Esophagus (tissue), 2 donors: ENCODE results near the gene MTFMT. TPM values are rescaled to one million over a fixed set of nuclear protein-coding genes. Genes with fewer than 3 reads are reported as not detected.
A peak's percentile ranks its signal among the peaks of the same experiment; 100 is the strongest.

Experiments used
- H3K27ac ChIP-seq, 2 donors: one replicate each; pipeline ENCODE4 v1.5.1; 2013; ENCODE audit warnings: low read depth in 2 of 2, mild to moderate bottlenecking in 2 of 2, inconsistent platforms in 1 of 2, low read length in 1 of 2, moderate library complexity in 1 of 2
- H3K27me3 ChIP-seq, 2 donors: one replicate each; pipeline ENCODE4 v1.6.1; 2013; ENCODE audit warnings: low read length in 2 of 2, control low read depth in 1 of 2, mild to moderate bottlenecking in 1 of 2; ENCODE audit not compliant: insufficient read depth in 2 of 2, control insufficient read depth in 1 of 2
- H3K36me3 ChIP-seq, 2 donors: one replicate each; pipeline ENCODE4 v1.6.1; 2013; ENCODE audit warnings: low read length in 1 of 2; ENCODE audit not compliant: control insufficient read depth in 2 of 2, insufficient read depth in 2 of 2
- H3K4me1 ChIP-seq, 2 donors: one replicate each; pipeline ENCODE4 v1.6.1; 2013; ENCODE audit warnings: low read length in 1 of 2; ENCODE audit not compliant: control insufficient read depth in 2 of 2, insufficient read depth in 2 of 2
- H3K4me3 ChIP-seq, 2 donors: one replicate each; pipeline ENCODE4 v1.5.1; 2013; ENCODE audit warnings: low read length in 2 of 2, mild to moderate bottlenecking in 2 of 2, low read depth in 1 of 2, moderate library complexity in 1 of 2
- H3K9me3 ChIP-seq, 2 donors: one replicate each; pipeline ENCODE4 v1.6.1; 2013; ENCODE audit warnings: mild to moderate bottlenecking in 2 of 2, low read depth in 1 of 2, low read length in 1 of 2, moderate library complexity in 1 of 2; ENCODE audit not compliant: control insufficient read depth in 2 of 2, insufficient read depth in 1 of 2
- WGBS, 2 donors: extraction: QIAGEN DNeasy Blood & Tissue Kit; methylation state at CpG; one replicate each; pipeline ENCODE4 v1.1.7; 2013; 5-methylcytosine and 5-hydroxymethylcytosine counted together
- polyA plus RNA-seq, 2 donors: library from polyadenylated mRNA; stranded (reverse); fragments of 200-250 nt; gene quantifications; one replicate each; pipeline ENCODE4 v1.2.3, GENCODE V29; 2013
- donor health status: healthy with polysubstance abuse.
- donor health status: Bipolar disorder and iron deficiency.

MTFMT gene
- polyA plus RNA-seq, 2 donors = 3.1 to 6.9 TPM

- no peaks in the 10 kb centered on the region for H3K27me3 ChIP-seq
- H3K4me3 ChIP-seq = no peak overlapping the region
- no peak overlapping the region for H3K27ac ChIP-seq
- 83 to 93% methylated on average over 4 of the region's 4 CpGs for WGBS, 2 donors
- H3K4me1 ChIP-seq = no peaks in the 10 kb centered on the region
- no peaks in the 10 kb centered on the region for H3K9me3 ChIP-seq
- no peaks in the 10 kb centered on the region for H3K36me3 ChIP-seq
These were observed 31.6 kb downstream of the MTFMT start for GRCh38 chr15:64997745-64998375.

- no peaks in the 10 kb centered on the region for H3K27me3 ChIP-seq
These were observed 32.4 kb downstream of the MTFMT start for GRCh38 chr15:64997066-64997465.

DNA sequence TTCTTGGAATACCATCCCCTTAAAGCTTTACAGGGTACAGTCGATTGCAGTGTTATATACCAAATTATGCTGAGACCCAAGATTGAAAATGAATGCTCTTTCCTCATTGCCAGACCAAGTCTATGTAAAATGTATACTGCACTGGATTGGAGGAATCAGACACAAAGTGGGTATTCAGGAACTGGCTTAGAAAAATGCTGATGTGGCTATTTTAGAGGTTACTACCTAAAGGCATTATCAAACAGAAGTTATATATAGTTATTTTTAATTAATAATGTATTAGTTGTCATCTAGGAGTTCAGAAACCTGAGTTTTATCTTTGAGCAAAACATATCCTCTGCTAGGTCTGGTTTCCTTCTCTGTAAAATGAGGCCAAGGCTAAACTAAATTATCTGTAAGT is 36.1 kb downstream of the MTFMT start:
- H3K27ac ChIP-seq = no peak overlapping the region
- no peaks in the 10 kb centered on the region for H3K9me3 ChIP-seq
- H3K4me3 ChIP-seq = no peak overlapping the region
- no peaks in the 10 kb centered on the region for H3K4me1 ChIP-seq
- WGBS, 2 donors = 63 to 64% methylated on average over 1 of the region's 1 CpG
- H3K36me3 ChIP-seq = no peaks in the 10 kb centered on the region
- H3K27me3 ChIP-seq = no peaks in the 10 kb centered on the region

More at GRCh38 chr15:64997066-64997465, 32.4 kb downstream of the MTFMT start:
- H3K36me3 ChIP-seq = no peaks in the 10 kb centered on the region
- H3K9me3 ChIP-seq = no peaks in the 10 kb centered on the region
- H3K27ac ChIP-seq = no peak overlapping the region
- no peaks in the 10 kb centered on the region for H3K4me1 ChIP-seq
- WGBS, 2 donors = 74 to 77% methylated on average over 5 of the region's 5 CpGs
- H3K4me3 ChIP-seq = no peak overlapping the region

DNA sequence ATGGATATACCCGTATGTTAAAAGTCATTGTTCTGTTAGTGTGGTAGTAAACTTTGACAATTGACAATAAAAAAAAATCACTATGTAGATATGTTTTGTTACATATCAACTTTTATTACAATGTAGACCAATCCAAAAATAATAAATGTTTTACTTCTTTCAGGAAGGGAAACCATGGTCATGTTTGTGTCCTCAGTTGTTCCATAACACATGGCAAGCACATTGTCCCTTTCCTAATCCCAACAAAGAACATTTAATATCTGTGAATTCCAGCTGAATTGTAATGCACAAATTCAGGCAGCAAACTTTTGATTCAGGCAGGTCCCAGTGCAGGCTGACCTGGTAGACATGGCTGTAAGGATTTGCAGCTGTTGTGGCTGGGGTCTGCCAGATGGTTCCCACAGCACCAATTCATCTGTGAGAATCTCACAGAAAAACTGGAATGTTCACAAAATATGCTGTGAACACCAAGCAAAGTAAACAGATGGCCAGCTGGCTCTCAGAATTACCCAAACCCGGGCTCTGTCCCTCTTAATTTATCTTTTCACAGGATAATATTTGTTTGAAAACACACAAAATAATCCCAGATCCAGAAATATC is 37.8 kb downstream of the MTFMT start:
- H3K36me3 ChIP-seq = no peaks in the 10 kb centered on the region
- H3K4me3 ChIP-seq = no peak overlapping the region
- no peaks in the 10 kb centered on the region for H3K9me3 ChIP-seq
- no peaks in the 10 kb centered on the region for H3K4me1 ChIP-seq
- no peak overlapping the region for H3K27ac ChIP-seq
- no peaks in the 10 kb centered on the region for H3K27me3 ChIP-seq
- 60 to 63% methylated on average over 2 of the region's 2 CpGs for WGBS, 2 donors

DNA sequence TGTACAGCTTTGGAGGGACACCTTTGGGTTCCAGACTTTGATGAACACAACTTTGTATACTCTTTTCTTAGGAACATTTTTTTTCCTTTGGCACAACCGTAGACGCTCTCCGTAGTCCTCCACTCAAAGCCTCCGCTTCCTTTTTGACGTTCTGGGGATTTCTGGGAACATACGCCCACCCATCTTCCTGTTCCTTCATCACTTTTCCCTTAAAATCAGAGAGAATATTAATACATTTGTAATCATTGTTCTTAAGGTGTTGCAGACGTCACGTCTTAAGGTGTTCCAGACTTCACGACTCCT is 39.3 kb downstream of the MTFMT start:
- no peaks in the 10 kb centered on the region for H3K9me3 ChIP-seq
- H3K27ac ChIP-seq = peak overlapping the region; percentile 48 to 89
- 3% methylated on average over 9 of the region's 9 CpGs for WGBS, 2 donors
- H3K4me1 ChIP-seq = no peaks in the 10 kb centered on the region
- no peaks in the 10 kb centered on the region for H3K27me3 ChIP-seq
- no peaks in the 10 kb centered on the region for H3K36me3 ChIP-seq
- H3K4me3 ChIP-seq = peak overlapping the region; percentile 86 to 98

DNA sequence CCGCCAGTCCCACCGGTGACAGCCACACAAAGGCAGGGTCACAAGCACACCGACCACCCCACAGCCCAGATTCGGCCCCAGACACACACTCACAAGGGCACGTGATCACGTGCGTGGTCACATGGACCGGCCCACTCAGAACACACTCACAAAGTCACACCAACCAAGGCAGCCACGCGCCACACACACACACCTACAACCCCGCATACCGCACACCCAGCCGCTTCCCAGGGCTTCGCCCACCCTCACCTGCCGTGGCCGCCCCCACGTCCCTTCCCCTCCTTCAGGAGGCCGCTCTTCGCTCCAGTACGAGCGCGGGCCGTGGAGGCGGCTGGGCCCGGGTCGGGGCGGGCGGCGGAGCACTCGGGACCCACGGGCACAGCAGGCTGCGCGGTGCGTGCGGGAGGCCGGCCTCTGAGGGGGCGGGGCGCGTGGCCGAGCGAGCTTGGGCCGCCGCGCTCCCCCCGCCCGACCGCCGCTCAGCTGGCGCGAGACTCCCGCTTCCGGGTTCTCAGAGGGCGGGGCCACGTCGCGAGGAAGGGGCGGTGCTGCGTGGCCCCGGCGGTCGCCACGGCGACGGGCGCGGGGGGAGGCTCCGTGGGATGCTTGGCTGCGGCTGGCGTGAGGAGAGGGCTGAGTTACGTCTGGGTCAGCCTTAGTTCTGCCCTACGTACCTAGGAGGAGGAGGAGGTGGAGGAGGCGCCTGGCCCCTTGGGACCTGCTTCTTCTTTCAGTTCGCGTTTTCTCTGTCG is 39.8 kb downstream of the MTFMT start, which contains the start of gene SPG21:
Gene SPG21, minus strand, starts transcription at position 499 of the 752 bp plus-strand sequence. CDS start 6,345 bp downstream, outside the sequence.
- Histone ChIP-seq H3K27ac (peak within 1 kb of the TSS; percentile 85 to 89), H3K4me3 (peak within 1 kb of the TSS; percentile 86 to 98), H3K36me3 (no peaks in the 10 kb centered on the region), H3K27me3 (no peaks in the 10 kb centered on the region), H3K9me3 (no peaks in the 10 kb centered on the region), H3K4me1 (no peaks in the 10 kb centered on the region)
- WGBS, 2 donors = 0 to 1% methylated on average over 69 to 75 of the region's 75 CpGs

DNA sequence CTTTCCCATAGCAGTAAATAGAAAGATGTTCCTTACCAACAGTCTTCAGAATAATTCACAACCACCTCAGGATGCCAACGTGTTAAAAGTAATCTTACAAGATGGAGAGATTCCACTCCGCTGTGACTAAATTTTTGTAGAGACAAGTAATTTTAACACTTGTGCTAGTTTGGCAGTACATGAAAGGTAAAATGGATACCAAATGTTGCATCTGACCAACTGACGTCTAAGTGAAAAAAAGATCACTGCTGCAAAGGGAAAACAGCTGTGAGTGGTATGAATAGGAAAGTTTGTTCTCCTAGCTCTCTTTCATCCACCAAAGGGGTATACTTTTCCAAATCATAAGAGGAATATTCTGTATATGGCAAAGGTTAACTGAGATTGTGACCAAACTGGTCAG is 42.3 kb downstream of the MTFMT start:
- Histone ChIP-seq H3K4me1 (no peaks in the 10 kb centered on the region), H3K36me3 (no peaks in the 10 kb centered on the region), H3K4me3 (no peak overlapping the region), H3K27ac (no peak overlapping the region), H3K27me3 (no peaks in the 10 kb centered on the region), H3K9me3 (no peaks in the 10 kb centered on the region)
- WGBS, 2 donors = 52 to 64% methylated on average over 3 of the region's 3 CpGs

- Histone ChIP-seq H3K27me3 (no peaks in the 10 kb centered on the region), H3K4me1 (no peaks in the 10 kb centered on the region), H3K27ac (peak overlapping the region; percentile 62 to 80), H3K36me3 (no peaks in the 10 kb centered on the region), H3K4me3 (no peak overlapping the region), H3K9me3 (no peaks in the 10 kb centered on the region)
- WGBS, 2 donors = 53 to 59% methylated on average over 9 of the region's 9 CpGs
These were observed 43.9 kb downstream of the MTFMT start for GRCh38 chr15:64985366-64986033.

DNA sequence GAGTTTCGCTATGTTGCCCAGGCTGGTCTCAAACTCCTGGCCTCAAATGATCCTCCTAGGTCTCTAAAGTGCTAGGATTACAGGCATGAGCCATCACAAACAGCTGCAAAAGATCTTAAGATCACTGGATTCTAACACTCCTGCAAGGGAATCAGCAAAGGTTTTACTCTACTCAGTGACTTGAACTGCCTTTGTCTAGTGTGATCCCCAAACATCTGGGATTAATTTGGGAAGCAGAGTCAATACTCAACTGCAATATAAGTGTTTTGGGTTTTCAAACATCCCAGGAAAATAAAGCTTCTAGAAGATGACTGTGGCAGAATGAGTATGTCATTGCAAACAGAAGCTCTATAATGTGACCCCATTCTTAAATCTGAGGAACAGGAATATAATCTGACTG is 47.0 kb downstream of the MTFMT start:
- H3K27me3 ChIP-seq = no peaks in the 10 kb centered on the region
- WGBS, 2 donors = 93 to 94% methylated on average over 1 of the region's 1 CpG
- no peak overlapping the region for H3K4me3 ChIP-seq
- peaks cover 4 to 8% of the 10 kb centered on the region in 2 donors for H3K36me3 ChIP-seq
- H3K9me3 ChIP-seq = no peaks in the 10 kb centered on the region
- H3K27ac ChIP-seq = no peak overlapping the region
- H3K4me1 ChIP-seq = no peaks in the 10 kb centered on the region
